ENCODE measurements around the gene APOC4.

The APOC4 gene

DNA sequence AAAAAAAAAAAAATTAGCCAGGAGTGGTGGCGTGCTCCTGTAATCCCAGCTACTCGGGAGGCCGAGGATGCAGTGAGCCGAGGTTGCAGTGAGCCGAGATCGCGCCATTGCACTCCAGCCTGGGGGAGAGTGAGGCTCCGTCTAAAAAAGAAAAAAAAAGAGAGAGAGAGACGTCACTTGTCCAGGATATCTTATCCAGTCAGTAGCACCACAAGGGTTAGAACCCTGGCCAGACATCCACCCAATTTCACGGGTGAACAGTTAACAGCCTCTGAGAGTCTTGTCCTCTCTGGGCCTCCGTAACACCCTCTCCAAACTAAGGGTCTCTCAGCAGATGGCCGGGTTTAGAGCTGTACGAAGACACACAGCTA is 12.2 kb downstream of the APOC4 start:
- ChIA-PET CTCF (interaction anchor here (0.5 to 5.1 kb wide), 10 partner anchors 18 to 265 kb away, joined by 3 to 101 read pairs (median 4); partner anchors contain the start of genes APOE and NECTIN2), POLR2A (interaction anchor here (0.7 to 2.1 kb wide), 14 partner anchors 12 to 292 kb away, joined by 3 to 14 read pairs (median 4); partner anchors contain the start of genes BLOC1S3, EXOC3L2, GEMIN7 and TOMM40)
- TF ChIP-seq, protein P1, sequence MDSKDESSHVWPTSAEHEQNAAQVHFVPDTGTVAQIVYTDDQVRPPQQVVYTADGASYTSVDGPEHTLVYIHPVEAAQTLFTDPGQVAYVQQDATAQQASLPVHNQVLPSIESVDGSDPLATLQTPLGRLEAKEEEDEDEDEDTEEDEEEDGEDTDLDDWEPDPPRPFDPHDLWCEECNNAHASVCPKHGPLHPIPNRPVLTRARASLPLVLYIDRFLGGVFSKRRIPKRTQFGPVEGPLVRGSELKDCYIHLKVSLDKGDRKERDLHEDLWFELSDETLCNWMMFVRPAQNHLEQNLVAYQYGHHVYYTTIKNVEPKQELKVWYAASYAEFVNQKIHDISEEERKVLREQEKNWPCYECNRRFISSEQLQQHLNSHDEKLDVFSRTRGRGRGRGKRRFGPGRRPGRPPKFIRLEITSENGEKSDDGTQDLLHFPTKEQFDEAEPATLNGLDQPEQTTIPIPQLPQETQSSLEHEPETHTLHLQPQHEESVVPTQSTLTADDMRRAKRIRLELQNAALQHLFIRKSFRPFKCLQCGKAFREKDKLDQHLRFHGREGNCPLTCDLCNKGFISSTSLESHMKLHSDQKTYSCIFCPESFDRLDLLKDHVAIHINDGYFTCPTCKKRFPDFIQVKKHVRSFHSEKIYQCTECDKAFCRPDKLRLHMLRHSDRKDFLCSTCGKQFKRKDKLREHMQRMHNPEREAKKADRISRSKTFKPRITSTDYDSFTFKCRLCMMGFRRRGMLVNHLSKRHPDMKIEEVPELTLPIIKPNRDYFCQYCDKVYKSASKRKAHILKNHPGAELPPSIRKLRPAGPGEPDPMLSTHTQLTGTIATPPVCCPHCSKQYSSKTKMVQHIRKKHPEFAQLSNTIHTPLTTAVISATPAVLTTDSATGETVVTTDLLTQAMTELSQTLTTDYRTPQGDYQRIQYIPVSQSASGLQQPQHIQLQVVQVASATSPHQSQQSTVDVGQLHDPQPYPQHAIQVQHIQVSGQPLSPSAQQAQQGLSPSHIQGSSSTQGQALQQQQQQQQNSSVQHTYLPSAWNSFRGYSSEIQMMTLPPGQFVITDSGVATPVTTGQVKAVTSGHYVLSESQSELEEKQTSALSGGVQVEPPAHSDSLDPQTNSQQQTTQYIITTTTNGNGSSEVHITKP (tag by site-specific recombination; IDR thresholded peaks at IDR 0.05) = peak; percentile 75
- TF ChIP-seq ZNF791 (tag by site-specific recombination; IDR thresholded peaks at IDR 0.05) (no peak), ZBTB48 (tag by site-specific recombination; IDR thresholded peaks at IDR 0.05) (0 out of 2 replicates have a peak, but pooled peaks have one; percentile 4)
- peak overlapping the region; percentile 74 for H3K27ac ChIP-seq (ENCODE audit: extremely low read depth, low read depth, low read length)
- peaks cover 13% of the 10 kb centered on the region in 2 experiments; a peak in 2 of 3 replicates for H3K36me3 ChIP-seq (ENCODE audit: control insufficient read depth in 2 of 2, insufficient read depth in 1 of 2, low read length in 2 of 2)
- H3K4me3 ChIP-seq (ENCODE audit: low read depth, low read length) = peak overlapping the region; percentile 51
- no peaks in the 10 kb centered on the region for H3K9me3 ChIP-seq (ENCODE audit: control insufficient read depth, insufficient read depth, low read depth, low read length)
- H3K4me1 ChIP-seq (ENCODE audit: control insufficient read depth, insufficient read depth, low read length) = peaks cover 13% of the 10 kb centered on the region

DNA sequence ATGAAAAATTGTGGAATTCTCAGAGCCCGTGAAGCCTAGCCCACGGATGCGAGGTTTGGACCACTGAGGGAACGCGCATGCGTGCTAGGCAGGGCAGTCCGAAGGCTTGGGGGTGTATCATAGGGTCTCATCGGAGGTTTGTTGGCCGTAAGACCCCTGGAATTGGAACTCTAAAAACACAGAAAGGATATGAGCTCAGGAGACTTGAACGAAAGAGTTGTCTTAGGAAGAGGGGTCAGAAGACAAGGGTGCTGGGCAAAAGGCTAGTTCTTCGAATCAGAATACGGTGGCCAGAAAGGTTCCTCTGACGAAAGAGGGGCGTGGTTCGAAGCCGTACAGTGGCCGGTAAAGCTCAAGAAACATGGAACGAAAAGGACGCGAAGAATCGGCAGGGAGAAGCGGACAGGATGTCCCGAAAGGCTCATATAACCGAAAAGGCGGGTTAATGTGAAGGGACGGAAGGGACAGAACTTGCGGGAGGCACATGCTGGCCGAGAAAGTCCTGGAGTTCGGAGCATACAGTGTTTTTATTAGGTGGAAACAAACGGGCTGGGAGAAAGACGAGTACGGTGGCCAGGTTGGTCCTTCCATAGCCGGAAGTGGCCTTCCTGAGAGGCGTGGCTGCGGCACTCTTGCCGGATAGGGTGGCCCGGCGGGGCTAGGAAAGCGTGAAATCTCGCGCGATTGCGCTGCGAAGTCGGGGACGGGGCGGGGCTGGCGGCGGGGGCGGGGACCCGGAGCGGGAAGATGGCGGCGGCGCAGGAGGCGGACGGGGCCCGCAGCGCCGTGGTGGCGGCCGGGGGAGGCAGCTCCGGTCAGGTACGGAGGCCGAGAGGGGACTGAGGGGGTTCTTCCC is 12.8 kb downstream of the APOC4 start, which contains the start of gene CLPTM1:
Gene CLPTM1 (plus strand): TSS at position 732 of the 856 bp plus-strand sequence. CDS start 16 bp downstream, at position 748.
- ChIA-PET CTCF (interaction anchor here (0.5 to 5.1 kb wide), 10 partner anchors 18 to 265 kb away, joined by 3 to 101 read pairs (median 4); partner anchors contain the start of genes APOE and NECTIN2), POLR2A (interaction anchor here (0.5 to 2.1 kb wide), 17 partner anchors 12 to 291 kb away, joined by 3 to 14 read pairs (median 4); partner anchors contain the start of genes BLOC1S3, EXOC3L2, GEMIN7 and TOMM40)
- H3K4me3 ChIP-seq (ENCODE audit: low read depth, low read length) = peak within 1 kb of the TSS; percentile 79
- H3K36me3 ChIP-seq (ENCODE audit: control insufficient read depth in 2 of 2, insufficient read depth in 1 of 2, low read length in 2 of 2) = peaks cover 13 to 19% of the 10 kb centered on the region in 2 experiments; a peak in 2 of 3 replicates
- no peaks in the 10 kb centered on the region for H3K9me3 ChIP-seq (ENCODE audit: control insufficient read depth, insufficient read depth, low read depth, low read length)
- H3K27ac ChIP-seq (ENCODE audit: extremely low read depth, low read depth, low read length) = peak within 1 kb of the TSS; percentile 74
- peaks cover 13% of the 10 kb centered on the region for H3K4me1 ChIP-seq (ENCODE audit: control insufficient read depth, insufficient read depth, low read length)
- TF ChIP-seq ZNF776 (tag by site-specific recombination; IDR thresholded peaks at IDR 0.05; ENCODE audit: borderline replicate concordance) (no peak), ZNF596 (tag by site-specific recombination; IDR thresholded peaks at IDR 0.05) (no peak), ZNF747 (tag by site-specific recombination; IDR thresholded peaks at IDR 0.05) (no peak), KLF16 (tag by site-specific recombination; IDR thresholded peaks at IDR 0.05) (peak; percentile 99), ZNF2 (tag by site-specific recombination; IDR thresholded peaks at IDR 0.05) (peak; percentile 91), ZBTB17 (tag by site-specific recombination; IDR thresholded peaks at IDR 0.05) (peak; percentile 96), ZNF785 (tag by site-specific recombination; IDR thresholded peaks at IDR 0.05) (peak; percentile 30; the same call in 1 of the 2 replicates), ZNF561 (tag by site-specific recombination; IDR thresholded peaks at IDR 0.05; ENCODE audit: borderline replicate concordance) (peak; percentile 86), TRIM28 (IDR thresholded peaks at IDR 0.05; ENCODE audit: borderline replicate concordance, low read length) (peak; percentile 89)
- TF ChIP-seq, protein P2, sequence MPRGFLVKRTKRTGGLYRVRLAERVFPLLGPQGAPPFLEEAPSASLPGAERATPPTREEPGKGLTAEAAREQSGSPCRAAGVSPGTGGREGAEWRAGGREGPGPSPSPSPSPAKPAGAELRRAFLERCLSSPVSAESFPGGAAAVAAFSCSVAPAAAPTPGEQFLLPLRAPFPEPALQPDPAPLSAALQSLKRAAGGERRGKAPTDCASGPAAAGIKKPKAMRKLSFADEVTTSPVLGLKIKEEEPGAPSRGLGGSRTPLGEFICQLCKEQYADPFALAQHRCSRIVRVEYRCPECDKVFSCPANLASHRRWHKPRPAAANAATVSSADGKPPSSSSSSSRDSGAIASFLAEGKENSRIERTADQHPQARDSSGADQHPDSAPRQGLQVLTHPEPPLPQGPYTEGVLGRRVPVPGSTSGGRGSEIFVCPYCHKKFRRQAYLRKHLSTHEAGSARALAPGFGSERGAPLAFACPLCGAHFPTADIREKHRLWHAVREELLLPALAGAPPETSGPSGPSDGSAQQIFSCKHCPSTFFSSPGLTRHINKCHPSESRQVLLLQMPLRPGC (tag by site-specific recombination; IDR thresholded peaks at IDR 0.05) = 0 out of 2 replicates have a peak, but pooled peaks have one; percentile 9
- TF ChIP-seq, protein P3, sequence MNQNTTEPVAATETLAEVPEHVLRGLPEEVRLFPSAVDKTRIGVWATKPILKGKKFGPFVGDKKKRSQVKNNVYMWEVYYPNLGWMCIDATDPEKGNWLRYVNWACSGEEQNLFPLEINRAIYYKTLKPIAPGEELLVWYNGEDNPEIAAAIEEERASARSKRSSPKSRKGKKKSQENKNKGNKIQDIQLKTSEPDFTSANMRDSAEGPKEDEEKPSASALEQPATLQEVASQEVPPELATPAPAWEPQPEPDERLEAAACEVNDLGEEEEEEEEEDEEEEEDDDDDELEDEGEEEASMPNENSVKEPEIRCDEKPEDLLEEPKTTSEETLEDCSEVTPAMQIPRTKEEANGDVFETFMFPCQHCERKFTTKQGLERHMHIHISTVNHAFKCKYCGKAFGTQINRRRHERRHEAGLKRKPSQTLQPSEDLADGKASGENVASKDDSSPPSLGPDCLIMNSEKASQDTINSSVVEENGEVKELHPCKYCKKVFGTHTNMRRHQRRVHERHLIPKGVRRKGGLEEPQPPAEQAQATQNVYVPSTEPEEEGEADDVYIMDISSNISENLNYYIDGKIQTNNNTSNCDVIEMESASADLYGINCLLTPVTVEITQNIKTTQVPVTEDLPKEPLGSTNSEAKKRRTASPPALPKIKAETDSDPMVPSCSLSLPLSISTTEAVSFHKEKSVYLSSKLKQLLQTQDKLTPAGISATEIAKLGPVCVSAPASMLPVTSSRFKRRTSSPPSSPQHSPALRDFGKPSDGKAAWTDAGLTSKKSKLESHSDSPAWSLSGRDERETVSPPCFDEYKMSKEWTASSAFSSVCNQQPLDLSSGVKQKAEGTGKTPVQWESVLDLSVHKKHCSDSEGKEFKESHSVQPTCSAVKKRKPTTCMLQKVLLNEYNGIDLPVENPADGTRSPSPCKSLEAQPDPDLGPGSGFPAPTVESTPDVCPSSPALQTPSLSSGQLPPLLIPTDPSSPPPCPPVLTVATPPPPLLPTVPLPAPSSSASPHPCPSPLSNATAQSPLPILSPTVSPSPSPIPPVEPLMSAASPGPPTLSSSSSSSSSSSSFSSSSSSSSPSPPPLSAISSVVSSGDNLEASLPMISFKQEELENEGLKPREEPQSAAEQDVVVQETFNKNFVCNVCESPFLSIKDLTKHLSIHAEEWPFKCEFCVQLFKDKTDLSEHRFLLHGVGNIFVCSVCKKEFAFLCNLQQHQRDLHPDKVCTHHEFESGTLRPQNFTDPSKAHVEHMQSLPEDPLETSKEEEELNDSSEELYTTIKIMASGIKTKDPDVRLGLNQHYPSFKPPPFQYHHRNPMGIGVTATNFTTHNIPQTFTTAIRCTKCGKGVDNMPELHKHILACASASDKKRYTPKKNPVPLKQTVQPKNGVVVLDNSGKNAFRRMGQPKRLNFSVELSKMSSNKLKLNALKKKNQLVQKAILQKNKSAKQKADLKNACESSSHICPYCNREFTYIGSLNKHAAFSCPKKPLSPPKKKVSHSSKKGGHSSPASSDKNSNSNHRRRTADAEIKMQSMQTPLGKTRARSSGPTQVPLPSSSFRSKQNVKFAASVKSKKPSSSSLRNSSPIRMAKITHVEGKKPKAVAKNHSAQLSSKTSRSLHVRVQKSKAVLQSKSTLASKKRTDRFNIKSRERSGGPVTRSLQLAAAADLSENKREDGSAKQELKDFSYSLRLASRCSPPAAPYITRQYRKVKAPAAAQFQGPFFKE (tag by site-specific recombination; IDR thresholded peaks at IDR 0.05; ENCODE audit: borderline replicate concordance) = no peak
- TF ChIP-seq, protein P4, sequence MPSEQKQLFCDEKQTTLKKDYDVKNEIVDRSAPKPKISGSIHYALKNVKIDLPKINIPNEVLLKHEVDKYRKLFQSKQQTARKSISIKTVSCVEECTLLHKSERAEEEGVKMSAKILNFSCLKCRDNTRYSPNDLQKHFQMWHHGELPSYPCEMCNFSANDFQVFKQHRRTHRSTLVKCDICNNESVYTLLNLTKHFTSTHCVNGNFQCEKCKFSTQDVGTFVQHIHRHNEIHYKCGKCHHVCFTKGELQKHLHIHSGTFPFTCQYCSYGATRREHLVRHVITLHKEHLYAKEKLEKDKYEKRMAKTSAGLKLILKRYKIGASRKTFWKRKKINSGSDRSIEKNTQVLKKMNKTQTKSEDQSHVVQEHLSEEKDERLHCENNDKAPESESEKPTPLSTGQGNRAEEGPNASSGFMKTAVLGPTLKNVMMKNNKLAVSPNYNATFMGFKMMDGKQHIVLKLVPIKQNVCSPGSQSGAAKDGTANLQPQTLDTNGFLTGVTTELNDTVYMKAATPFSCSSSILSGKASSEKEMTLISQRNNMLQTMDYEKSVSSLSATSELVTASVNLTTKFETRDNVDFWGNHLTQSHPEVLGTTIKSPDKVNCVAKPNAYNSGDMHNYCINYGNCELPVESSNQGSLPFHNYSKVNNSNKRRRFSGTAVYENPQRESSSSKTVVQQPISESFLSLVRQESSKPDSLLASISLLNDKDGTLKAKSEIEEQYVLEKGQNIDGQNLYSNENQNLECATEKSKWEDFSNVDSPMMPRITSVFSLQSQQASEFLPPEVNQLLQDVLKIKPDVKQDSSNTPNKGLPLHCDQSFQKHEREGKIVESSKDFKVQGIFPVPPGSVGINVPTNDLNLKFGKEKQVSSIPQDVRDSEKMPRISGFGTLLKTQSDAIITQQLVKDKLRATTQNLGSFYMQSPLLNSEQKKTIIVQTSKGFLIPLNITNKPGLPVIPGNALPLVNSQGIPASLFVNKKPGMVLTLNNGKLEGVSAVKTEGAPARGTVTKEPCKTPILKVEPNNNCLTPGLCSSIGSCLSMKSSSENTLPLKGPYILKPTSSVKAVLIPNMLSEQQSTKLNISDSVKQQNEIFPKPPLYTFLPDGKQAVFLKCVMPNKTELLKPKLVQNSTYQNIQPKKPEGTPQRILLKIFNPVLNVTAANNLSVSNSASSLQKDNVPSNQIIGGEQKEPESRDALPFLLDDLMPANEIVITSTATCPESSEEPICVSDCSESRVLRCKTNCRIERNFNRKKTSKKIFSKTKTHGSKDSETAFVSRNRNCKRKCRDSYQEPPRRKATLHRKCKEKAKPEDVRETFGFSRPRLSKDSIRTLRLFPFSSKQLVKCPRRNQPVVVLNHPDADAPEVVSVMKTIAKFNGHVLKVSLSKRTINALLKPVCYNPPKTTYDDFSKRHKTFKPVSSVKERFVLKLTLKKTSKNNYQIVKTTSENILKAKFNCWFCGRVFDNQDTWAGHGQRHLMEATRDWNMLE (tag by site-specific recombination; conservative IDR thresholded peaks at IDR 0.05; ENCODE audit: low read depth) = peak; percentile 63
